Testis (tissue), 3 donors: ENCODE results near the gene ATP4A. TPM values are rescaled to one million over a fixed set of nuclear protein-coding genes. Genes with fewer than 3 reads are reported as not detected.

Experiments
- DNase-seq: peaks from one replicate; pipeline ENCODE4 v3.0.0-alpha.2; 2019
- H3K27ac ChIP-seq, 2 donors: fragments of 200-600 bp; sonication (generic); one replicate each; pipeline ENCODE4 v1.5.1; 2019
- H3K27me3 ChIP-seq: fragments of 200-600 bp; sonication (generic); one replicate; pipeline ENCODE4 v1.5.1; 2019
- H3K36me3 ChIP-seq: fragments of 200-600 bp; sonication (generic); one replicate; pipeline ENCODE4 v1.5.1; 2017; ENCODE audit warnings: low read depth; ENCODE audit errors: missing control alignments
- H3K4me1 ChIP-seq: fragments of 200-600 bp; sonication (generic); one replicate; pipeline ENCODE4 v1.5.1; 2019
- H3K4me3 ChIP-seq, 2 donors: fragments of 200-600 bp; sonication (generic); one replicate each; pipeline ENCODE4 v1.5.1; 2017 to 2019
- H3K9me3 ChIP-seq: fragments of 200-600 bp; sonication (generic); one replicate; pipeline ENCODE4 v1.5.1; 2017
- CTCF ChIP-seq, 3 experiments: fragments of 450-650 bp in 2 of 3; fragments of 200-600 bp in 1 of 3; sonication (generic) in 1 of 3; IDR thresholded peaks; one replicate each; pipeline ENCODE4 v1.5.1; 2016 to 2019; ENCODE audit warnings: antibody characterized with exemption in 3 of 3, mild to moderate bottlenecking in 2 of 3, moderate library complexity in 1 of 3
- POLR2A ChIP-seq: fragments of 450-650 bp; IDR thresholded peaks from one replicate; pipeline ENCODE4 v1.6.1; 2017; ENCODE audit warnings: antibody characterized with exemption, mild to moderate bottlenecking, moderate library complexity
- WGBS, 2 donors: methylation state at CpG; one replicate each; pipeline ENCODE4 v1.1.5; 2018; 5-methylcytosine and 5-hydroxymethylcytosine counted together
- intact Hi-C: fragments of 100-400 bp; cut with DNase I; formaldehyde crosslinking; loops from one replicate; pipeline ENCODE4 v1.15.1; 2023; ENCODE audit warnings: low total_unique reads
- polyA plus RNA-seq: library from polyadenylated mRNA; stranded (reverse); fragments of 350-450 nt; fragmentation: Illumina TruSeq; extraction: RNeasy Lipid Tissue Mini Kit (QIAGEN cat#74804); gene quantifications from one replicate; pipeline ENCODE4 v1.2.3, GENCODE V29; 2014; ENCODE audit warnings: low read depth, low replicate concordance; ENCODE audit not compliant: insufficient read depth
- total RNA-seq, 2 donors: library from RNA; depleted of rRNA; stranded (reverse); fragments of >200 nt; gene quantifications; one replicate each; pipeline ENCODE4 v1.2.3, GENCODE V29; 2016

The ATP4A gene
- total and polyA plus RNA-seq, 3 donors from 2014 or later: 0.87 to 1.1 (median 1.1) TPM

- TF ChIP-seq POLR2A (no peak), CTCF (IDR thresholded peaks at IDR 0.05) (no peak)
- Histone ChIP-seq H3K27ac (no peak overlapping the region), H3K27me3 (no peaks in the 10 kb centered on the region), H3K9me3 (no peaks in the 10 kb centered on the region), H3K4me1 (peaks cover under 1% of the 10 kb centered on the region), H3K36me3 (no peaks in the 10 kb centered on the region), H3K4me3 (no peak overlapping the region)
- intact Hi-C loops: no loop called here
- 72 to 74% methylated on average over 6 of the region's 6 CpGs for WGBS, 2 donors
- no peak for DNase-seq
Measured at GRCh38 chr19:35539314-35539713, 24.1 kb downstream of the ATP4A start.

GRCh38 chr19:35534803-35535480 is 28.5 kb downstream of the ATP4A start:
- no peak overlapping the region for H3K27ac ChIP-seq
- intact Hi-C loops: no loop called here
- H3K36me3 ChIP-seq: no peaks in the 10 kb centered on the region
- 68 to 86% methylated on average over 7 to 10 of the region's 10 CpGs for WGBS, 2 donors
- no peak for TF ChIP-seq CTCF (IDR thresholded peaks at IDR 0.05)
- H3K4me3 ChIP-seq: no peak overlapping the region
- H3K4me1 ChIP-seq: no peaks in the 10 kb centered on the region
- no peaks in the 10 kb centered on the region for H3K27me3 ChIP-seq
- DNase-seq: no peak
- no peaks in the 10 kb centered on the region for H3K9me3 ChIP-seq

GRCh38 chr19:35533822-35534392 is 29.6 kb downstream of the ATP4A start:
- no peaks in the 10 kb centered on the region for H3K36me3 ChIP-seq
- intact Hi-C loops: no loop called here
- DNase-seq: peak; percentile 45
- H3K4me3 ChIP-seq: peak overlapping the region in 1 of 2 donors; percentile 9
- no peaks in the 10 kb centered on the region for H3K4me1 ChIP-seq
- H3K27ac ChIP-seq: no peak overlapping the region
- WGBS, 2 donors: 3 to 5% methylated on average over 21 to 30 of the region's 30 CpGs
- TF ChIP-seq CTCF (IDR thresholded peaks at IDR 0.05) (no peak), POLR2A (no peak)
- no peaks in the 10 kb centered on the region for H3K9me3 ChIP-seq
- no peaks in the 10 kb centered on the region for H3K27me3 ChIP-seq

- TF ChIP-seq POLR2A (no peak), CTCF (IDR thresholded peaks at IDR 0.05) (no peak)
- 18 to 28% methylated on average over 21 to 39 of the region's 39 CpGs for WGBS, 2 donors
- peak; percentile 43 for DNase-seq
Measured at GRCh38 chr19:35533201-35533821, 30.1 kb downstream of the ATP4A start, which contains the start of gene GAPDHS. Gene GAPDHS (plus strand): TSS chr19:35533456. CDS start chr19:35533528, 72 bp downstream.

More at GRCh38 chr19:35533201-35533821, 30.1 kb downstream of the ATP4A start, which contains the start of gene GAPDHS:
- Histone ChIP-seq H3K9me3 (no peaks in the 10 kb centered on the region), H3K27me3 (no peaks in the 10 kb centered on the region), H3K4me1 (no peaks in the 10 kb centered on the region), H3K4me3 (peak within 1 kb of the TSS in 1 of 2 donors; percentile 9), H3K27ac (no peak within 1 kb of the TSS), H3K36me3 (no peaks in the 10 kb centered on the region)
- intact Hi-C loops: no loop called here
